SK-N-SH (cell line): ENCODE results near the gene SP100. TPM values are rescaled to one million over a fixed set of nuclear protein-coding genes. Genes with fewer than 3 reads are reported as not detected.

ENCODE experiments used
- CTCF ChIA-PET: fragments of 300-600, 350-600 bp; formaldehyde crosslinking; extraction: SDS; loops from one replicate; lab custom pipeline; 2021; lab: Yijun Ruan, JAX
- POLR2A ChIA-PET: fragments of 350-600 bp; sonication (Branson Sonifier 250); formaldehyde crosslinking; extraction: SDS; loops from one replicate; lab custom pipeline; 2020; ENCODE audit warnings: antibody characterized with exemption, inconsistent platforms; lab: Yijun Ruan, JAX
- DNase-seq: peaks from one replicate; pipeline ENCODE4 v3.0.0; 2012
- H2AFZ ChIP-seq: fragments of 200-600 bp; sonication (generic); 2 replicates; pipeline ENCODE4 v1.8.1; 2016; ENCODE audit warnings: antibody characterized with exemption, mild to moderate bottlenecking, low read depth
- H3F3A ChIP-seq: fragments of 200-600 bp; sonication (generic); replicated peaks from 2 replicates; pipeline ENCODE3; 2016; ENCODE audit warnings: antibody characterized with exemption, mild to moderate bottlenecking; ENCODE audit not compliant: insufficient read depth
- H3K27ac ChIP-seq, 2 experiments: fragments of 200-500 bp in 1 of 2; fragments of 200-600 bp in 1 of 2; sonication (Bioruptor generic) in 1 of 2; sonication (generic), shearing (Covaris generic) in 1 of 2; 2 replicates each; pipeline versions ENCODE4 v1.5.1 to v1.6.1; 2014 to 2016; ENCODE audit warnings: low read depth in 2 of 2, inconsistent platforms in 1 of 2, low read length in 1 of 2, mild to moderate bottlenecking in 1 of 2, mixed read lengths in 1 of 2
- H3K27me3 ChIP-seq: fragments of 200-600 bp; sonication (generic), shearing (Covaris generic); 2 replicates; pipeline ENCODE4 v1.6.1; 2016; ENCODE audit warnings: mixed run types; ENCODE audit not compliant: insufficient read depth
- H3K36me3 ChIP-seq, 2 experiments: fragments of 200-500 bp in 1 of 2; fragments of 200-600 bp in 1 of 2; sonication (Bioruptor generic) in 1 of 2; sonication (generic) in 1 of 2; replicated peaks in 1 of 2; 2 replicates each; pipeline versions ENCODE3 to v1.5.1; 2014 to 2016; ENCODE audit warnings: low read length in 1 of 2, mild to moderate bottlenecking in 1 of 2; ENCODE audit not compliant: insufficient read depth in 2 of 2, control insufficient read depth in 1 of 2
- H3K4me1 ChIP-seq, 2 experiments: fragments of 200-500 bp in 1 of 2; fragments of 200-600 bp in 1 of 2; sonication (Bioruptor generic) in 1 of 2; sonication (generic), shearing (Covaris generic) in 1 of 2; 2 replicates each; pipeline versions ENCODE4 v1.5.1 to v1.6.1; 2014 to 2016; ENCODE audit warnings: low read depth in 1 of 2, low read length in 1 of 2, mixed run types in 1 of 2; ENCODE audit not compliant: insufficient read depth in 2 of 2, control insufficient read depth in 1 of 2
- H3K4me2 ChIP-seq: fragments of 200-600 bp; sonication (generic), shearing (Covaris generic); 2 replicates; pipeline ENCODE4 v1.6.1; 2017; ENCODE audit warnings: mixed run types
- H3K4me3 ChIP-seq, 2 experiments: fragments of 200-500 bp in 1 of 2; fragments of 200-600 bp in 1 of 2; sonication (Bioruptor generic) in 1 of 2; sonication (generic), shearing (Covaris generic) in 1 of 2; 2 replicates each; pipeline versions ENCODE4 v1.5.1 to v1.8.1; 2014 to 2016; ENCODE audit warnings: low read depth in 2 of 2, inconsistent platforms in 1 of 2, low read length in 1 of 2, mild to moderate bottlenecking in 1 of 2, mixed read lengths in 1 of 2, moderate library complexity in 1 of 2
- H3K79me2 ChIP-seq: fragments of 200-600 bp; sonication (generic); 2 replicates; pipeline ENCODE4 v1.8.1; 2017; ENCODE audit warnings: mild to moderate bottlenecking; ENCODE audit not compliant: insufficient read depth
- H3K9ac ChIP-seq: fragments of 200-600 bp; sonication (generic); 2 replicates; pipeline ENCODE4 v1.6.1; 2017; ENCODE audit warnings: mixed run types
- H3K9me2 ChIP-seq: fragments of 200-600 bp; sonication (generic); 2 replicates; pipeline ENCODE4 v1.6.1; 2017; ENCODE audit warnings: mixed run types
- H3K9me3 ChIP-seq: fragments of 200-600 bp; sonication (generic); 2 replicates; pipeline ENCODE4 v1.6.1; 2017; ENCODE audit warnings: mixed run types, mild to moderate bottlenecking, moderate library complexity
- H4K20me1 ChIP-seq: fragments of 200-600 bp; sonication (generic); 2 replicates; pipeline ENCODE4 v1.6.1; 2017; ENCODE audit warnings: mild to moderate bottlenecking, mixed run types; ENCODE audit not compliant: insufficient read depth
- ELF1 ChIP-seq: IDR thresholded peaks from 2 replicates; pipeline ENCODE4 v1.4.0; 2012
- GABPA ChIP-seq: IDR thresholded peaks from 2 replicates; pipeline ENCODE4 v1.4.0; 2012; ENCODE audit warnings: low read depth, mild to moderate bottlenecking
- GATA2 ChIP-seq: sonication (generic); formaldehyde crosslinking; IDR thresholded peaks from 2 replicates; pipeline ENCODE4 v1.5.0; 2020; ENCODE audit warnings: mild to moderate bottlenecking, missing genetic modification reagents
- IRF3 ChIP-seq: fragments of 150-350 bp; IDR thresholded peaks from 2 replicates; pipeline ENCODE4 v1.6.1; 2016; ENCODE audit warnings: mild to moderate bottlenecking, low read depth, low read length
- JUND ChIP-seq: IDR thresholded peaks from 2 replicates; pipeline ENCODE4 v1.4.0; 2012
- MAX ChIP-seq: IDR thresholded peaks from 2 replicates; pipeline ENCODE4 v1.4.0; 2012; ENCODE audit warnings: low read depth
- MXI1 ChIP-seq: IDR thresholded peaks from 2 replicates; pipeline ENCODE4 v1.6.1; 2012; ENCODE audit warnings: mild to moderate bottlenecking, low read depth, low read length, improper control_type of control experiment
- NRF1 ChIP-seq: IDR thresholded peaks from 2 replicates; pipeline ENCODE4 v1.6.1; 2012; ENCODE audit warnings: low read depth, mild to moderate bottlenecking, low read length
- POLR2AphosphoS5 ChIP-seq: IDR thresholded peaks from 2 replicates; pipeline ENCODE4 v1.6.1; 2012; ENCODE audit warnings: low read depth, low read length
- RAD21 ChIP-seq: IDR thresholded peaks from 2 replicates; pipeline ENCODE4 v1.6.1; 2012; ENCODE audit warnings: mild to moderate bottlenecking, low read length
- REST ChIP-seq: IDR thresholded peaks from 2 replicates; pipeline ENCODE4 v1.6.1; 2012; ENCODE audit warnings: mild to moderate bottlenecking, low read depth, low read length, moderate library complexity
- RFX5 ChIP-seq: IDR thresholded peaks from 2 replicates; pipeline ENCODE4 v1.6.1; 2012; ENCODE audit warnings: mild to moderate bottlenecking, improper control_type of control experiment, low read length
- RXRA ChIP-seq: IDR thresholded peaks from 2 replicates; pipeline ENCODE4 v1.4.0; 2012; ENCODE audit warnings: low read depth, mild to moderate bottlenecking, borderline replicate concordance
- SIN3A ChIP-seq: IDR thresholded peaks from 2 replicates; pipeline ENCODE4 v1.6.1; 2012; ENCODE audit warnings: low read depth, mild to moderate bottlenecking, low read length, moderate library complexity, borderline replicate concordance
- SMC3 ChIP-seq: IDR thresholded peaks from 2 replicates; pipeline ENCODE4 v1.6.1; 2012; ENCODE audit warnings: low read depth, low read length, improper control_type of control experiment
- USF1 ChIP-seq: IDR thresholded peaks from 2 replicates; pipeline ENCODE4 v1.4.0; 2012; ENCODE audit warnings: low read depth, borderline replicate concordance
- WGBS: methylation state at CpG from one replicate; pipeline ENCODE4 v1.1.6; 2017; ENCODE audit warnings: low lambda C conversion rate; 5-methylcytosine and 5-hydroxymethylcytosine counted together
- polyA plus RNA-seq, 3 experiments: library from polyadenylated mRNA; depleted of rRNA; stranded (reverse); fragments of >200 nt; gene quantifications; 2 replicates each; pipeline ENCODE4 v1.2.3, GENCODE V29; 2012

The SP100 gene
- polyA plus RNA-seq, 1 of the 3 experiments (the other 2 are of a cell fraction), result 38.1 TPM

GRCh38 chr2:230512955-230513748 lies 97.2 kb downstream of the SP100 start:
- DNase-seq, result no peak
- TF ChIP-seq RAD21 (no peak), MXI1 (no peak), POLR2AphosphoS5 (no peak), RXRA (no peak), RFX5 (no peak), MAX (no peak), ELF1 (no peak), SIN3A (no peak), GATA2 (CRISPR knock-in tag) (no peak), IRF3 (no peak), USF1 (no peak), NRF1 (no peak), SMC3 (no peak), JUND (no peak), GABPA (no peak)
- Histone ChIP-seq H3K36me3 (peaks cover 0 to 3% of the 10 kb centered on the region in 2 experiments), H3K9me3 (no peaks in the 10 kb centered on the region), H3K79me2 (no peaks in the 10 kb centered on the region), H3K9ac (no peak overlapping the region), H3K4me1 (no peaks in the 10 kb centered on the region), H3K27me3 (no peaks in the 10 kb centered on the region), H4K20me1 (no peaks in the 10 kb centered on the region), H3K27ac (no peak overlapping the region), H3K4me2 (no peak overlapping the region), H2AFZ (no peak overlapping the region), H3F3A (peaks cover 3% of the 10 kb centered on the region), H3K4me3 (no peak overlapping the region), H3K9me2 (no peaks in the 10 kb centered on the region)
- whole genome bisulfite sequencing, result 44% methylated on average over 4 of the region's 4 CpGs
- ChIA-PET POLR2A (no interaction called here), CTCF (no interaction called here)

GRCh38 chr2:230520061-230520874 lies 104.3 kb downstream of the SP100 start:
- no peak for DNase-seq
- Histone ChIP-seq H3K9me3 (peaks cover 16% of the 10 kb centered on the region), H3K27ac (no peak overlapping the region), H3K79me2 (no peaks in the 10 kb centered on the region), H3K4me1 (no peaks in the 10 kb centered on the region), H3K4me2 (no peak overlapping the region), H3K4me3 (no peak overlapping the region), H3K36me3 (peaks cover 0 to 9% of the 10 kb centered on the region in 2 experiments), H3K27me3 (no peaks in the 10 kb centered on the region), H3K9ac (no peak overlapping the region), H3F3A (peaks cover 3% of the 10 kb centered on the region), H3K9me2 (no peaks in the 10 kb centered on the region), H4K20me1 (no peaks in the 10 kb centered on the region), H2AFZ (no peak overlapping the region)
- POLR2A ChIA-PET, result no interaction called here
- WGBS, result 32% methylated on average over 9 of the region's 9 CpGs
- CTCF ChIA-PET, result no interaction called here
- TF ChIP-seq REST, result no peak
- TF ChIP-seq NRF1, result no peak
